ENCODE results near the gene FBXO31. TPM values are rescaled to one million over a fixed set of nuclear protein-coding genes. Genes with fewer than 3 reads are reported as not detected.

FBXO31 gene
- total and polyA plus RNA-seq, 2 of the 13 experiments (the other 11 are each of a cell fraction or from before 2014, with no cell fraction given), result 92.4 to 101 TPM

DNA sequence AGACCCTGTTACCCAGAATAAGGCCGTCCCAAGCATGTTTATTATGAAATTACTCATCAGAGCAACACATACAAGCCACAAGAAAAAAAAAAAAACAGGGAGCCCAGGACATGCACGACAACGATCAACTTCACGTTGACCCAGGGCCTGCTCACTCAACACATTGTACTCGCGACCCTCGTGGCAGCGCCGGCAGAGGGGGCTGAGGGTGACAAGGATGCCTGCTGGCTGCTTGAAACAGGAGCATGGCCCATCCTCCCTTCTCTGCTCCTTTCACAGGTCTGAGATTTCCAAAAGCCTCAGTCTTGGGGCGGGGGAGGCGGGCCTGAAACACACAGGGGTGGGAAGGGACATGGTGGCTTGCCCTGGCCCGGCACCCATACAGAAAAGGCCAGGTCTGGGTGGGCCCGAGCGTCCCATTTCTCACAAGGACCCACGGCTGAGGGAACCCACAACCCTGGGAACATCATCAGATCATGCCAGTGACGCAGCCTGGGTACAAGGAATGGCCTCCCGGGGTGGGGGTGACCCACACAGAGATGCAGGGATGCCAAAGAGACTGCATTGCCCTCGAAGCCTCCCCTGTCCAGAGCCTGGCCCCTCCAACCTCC is 45.3 kb downstream of the FBXO31 start (continued):
- no peak for TF ChIP-seq RCOR2 (CRISPR knock-in tag; IDR thresholded peaks at IDR 0.05)
- peak; percentile 80 for TF ChIP-seq AGO2 (optimal IDR thresholded peaks at IDR 0.05; ENCODE audit: low read depth, low read length)
- no peak for TF ChIP-seq ZBTB34 (CRISPR knock-in tag; IDR thresholded peaks at IDR 0.05)
- TF ChIP-seq POLR2G (IDR thresholded peaks at IDR 0.05; ENCODE audit: low read depth, low read length), result peak; percentile 39; the same call in 1 of the 2 replicates
- TF ChIP-seq, protein P1, sequence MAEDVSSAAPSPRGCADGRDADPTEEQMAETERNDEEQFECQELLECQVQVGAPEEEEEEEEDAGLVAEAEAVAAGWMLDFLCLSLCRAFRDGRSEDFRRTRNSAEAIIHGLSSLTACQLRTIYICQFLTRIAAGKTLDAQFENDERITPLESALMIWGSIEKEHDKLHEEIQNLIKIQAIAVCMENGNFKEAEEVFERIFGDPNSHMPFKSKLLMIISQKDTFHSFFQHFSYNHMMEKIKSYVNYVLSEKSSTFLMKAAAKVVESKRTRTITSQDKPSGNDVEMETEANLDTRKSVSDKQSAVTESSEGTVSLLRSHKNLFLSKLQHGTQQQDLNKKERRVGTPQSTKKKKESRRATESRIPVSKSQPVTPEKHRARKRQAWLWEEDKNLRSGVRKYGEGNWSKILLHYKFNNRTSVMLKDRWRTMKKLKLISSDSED (CRISPR knock-in tag; IDR thresholded peaks at IDR 0.05), result no peak
- no peak for TF ChIP-seq ZNF207 (IDR thresholded peaks at IDR 0.05; ENCODE audit: borderline replicate concordance)
- TF ChIP-seq ZFY (CRISPR knock-in tag; IDR thresholded peaks at IDR 0.05), result no peak
- TF ChIP-seq SMAD3 (CRISPR knock-in tag; IDR thresholded peaks at IDR 0.05), result no peak
- no peak for TF ChIP-seq ZNF776 (CRISPR knock-in tag; IDR thresholded peaks at IDR 0.05)
- TF ChIP-seq PCBP1 (IDR thresholded peaks at IDR 0.05; ENCODE audit: borderline replicate concordance, low read depth, low read length), result 0 out of 2 replicates have a peak, but pooled peaks have one; percentile 43
- TF ChIP-seq BHLHE40 (IDR thresholded peaks at IDR 0.05; ENCODE audit: low read length), result no peak
- TF ChIP-seq ZNF441 (CRISPR knock-in tag; IDR thresholded peaks at IDR 0.05; ENCODE audit: borderline replicate concordance), result no peak
- TF ChIP-seq SAP130 (CRISPR knock-in tag; IDR thresholded peaks at IDR 0.05; ENCODE audit: low read depth), result no peak

Measured in HepG2 (cell line).